Calu3 (cell line): ENCODE results near the gene SYPL1. TPM values are rescaled to one million over a fixed set of nuclear protein-coding genes. Genes with fewer than 3 reads are reported as not detected.

Source experiments
- BruUV-seq: library from RNA; stranded (reverse); fragments of 400-500 nt; replicated peaks from 2 replicates; lab custom pipeline; 2021; lab: Mats Ljungman, UMichigan
- CTCF ChIA-PET: fragments of 300-600 bp; sonication (Branson Sonifier 250); formaldehyde crosslinking; loops from one replicate; lab custom pipeline; 2022; ENCODE audit warnings: antibody characterized with exemption; lab: Charles Lee
- DNase-seq: peaks from one replicate; pipeline ENCODE4 v3.0.0; 2022
- H3K27ac Mint-ChIP-seq: one replicate; pipeline ENCODE4 v1.8.0; 2022; ENCODE audit warnings: mixed read lengths; ENCODE audit not compliant: unreplicated experiment
- H3K27me3 Mint-ChIP-seq: one replicate; pipeline ENCODE4 v1.8.0; 2022; ENCODE audit warnings: mixed read lengths; ENCODE audit not compliant: unreplicated experiment
- H3K36me3 Mint-ChIP-seq: one replicate; pipeline ENCODE4 v1.8.0; 2022; ENCODE audit warnings: mild to moderate bottlenecking, moderate library complexity, mixed read lengths; ENCODE audit not compliant: insufficient read depth, unreplicated experiment
- H3K4me1 Mint-ChIP-seq: one replicate; pipeline ENCODE4 v1.8.0; 2022; ENCODE audit warnings: mild to moderate bottlenecking, low read depth, mixed read lengths; ENCODE audit not compliant: unreplicated experiment
- H3K4me3 Mint-ChIP-seq: one replicate; pipeline ENCODE4 v1.8.0; 2022; ENCODE audit warnings: mild to moderate bottlenecking, low read depth, moderate library complexity, mixed read lengths; ENCODE audit not compliant: unreplicated experiment
- H3K9me3 Mint-ChIP-seq: one replicate; pipeline ENCODE4 v1.8.0; 2022; ENCODE audit warnings: low read depth, mixed read lengths; ENCODE audit not compliant: unreplicated experiment
- CTCF ChIP-seq: fragments of 200-600 bp; IDR thresholded peaks from one replicate; pipeline ENCODE4 v1.8.0; 2022; ENCODE audit warnings: antibody characterized with exemption; ENCODE audit not compliant: unreplicated experiment
- intact Hi-C: fragments of 100-400 bp; cut with micrococcal nuclease; formaldehyde crosslinking; loops from one replicate; pipeline ENCODE4 v1.10.0; 2022; ENCODE audit not compliant: unreplicated experiment
- total RNA-seq: library from RNA; stranded (reverse); gene quantifications from 2 replicates; pipeline ENCODE4 v1.2.3, GENCODE V29; 2022

The SYPL1 gene
- total RNA-seq, 1 experiment from 2014 or later = 88.3 TPM

DNA sequence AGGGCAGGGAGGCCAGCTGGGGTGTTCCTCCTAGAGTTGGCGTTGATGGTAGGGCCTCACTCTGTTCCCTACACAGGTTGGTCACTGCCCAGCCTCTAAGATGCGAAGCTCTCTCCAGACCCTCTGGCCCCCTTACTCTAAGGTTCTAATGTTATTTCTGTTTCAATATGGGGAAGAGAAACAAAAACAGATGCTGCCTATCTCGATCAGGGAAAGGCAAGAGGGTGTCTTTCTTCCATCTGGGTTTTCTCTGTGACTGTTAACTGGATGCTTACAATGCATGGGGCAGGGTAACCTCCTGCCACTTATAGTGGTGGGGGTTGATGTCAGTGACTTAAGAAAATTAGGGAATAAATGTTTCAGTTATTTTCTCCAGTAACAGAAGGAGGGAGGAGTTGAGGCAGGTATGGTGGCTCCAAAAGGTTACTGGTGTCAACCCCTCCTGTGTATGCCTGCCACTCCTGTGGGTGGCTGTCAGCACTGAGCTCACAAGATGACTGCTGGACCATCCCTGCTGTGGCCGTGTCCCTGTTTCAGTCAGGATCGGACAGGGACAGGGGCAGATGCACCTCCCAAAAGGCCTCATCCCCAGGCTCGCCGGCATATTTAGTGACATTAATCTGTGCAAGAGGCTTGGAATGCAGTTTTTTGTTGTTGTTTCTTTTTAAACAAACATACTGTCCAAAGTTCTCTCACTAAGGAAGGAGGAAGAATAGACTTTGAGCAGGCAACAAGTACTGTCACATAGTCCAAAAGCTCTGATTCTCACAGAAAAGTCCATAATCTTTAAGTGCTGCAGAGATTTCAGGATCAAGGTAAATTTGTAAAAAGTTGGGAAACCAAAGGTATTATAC is 39.6 kb upstream of the SYPL1 start:
- Mint-ChIP-seq H3K36me3 (no peaks in the 10 kb centered on the region), H3K4me3 (no peak overlapping the region), H3K9me3 (no peaks in the 10 kb centered on the region), H3K4me1 (peaks cover 9% of the 10 kb centered on the region), H3K27me3 (peaks cover 24% of the 10 kb centered on the region), H3K27ac (no peak overlapping the region)
- intact Hi-C loops = loop anchor here (10.0 kb wide), 2 partner anchors 377 to 497 kb away; no protein-coding TSS in a partner anchor
- BruUV-seq = no TSS peak
- DNase-seq = no peak
- TF ChIP-seq CTCF = no peak
- CTCF ChIA-PET = no interaction called here

DNA sequence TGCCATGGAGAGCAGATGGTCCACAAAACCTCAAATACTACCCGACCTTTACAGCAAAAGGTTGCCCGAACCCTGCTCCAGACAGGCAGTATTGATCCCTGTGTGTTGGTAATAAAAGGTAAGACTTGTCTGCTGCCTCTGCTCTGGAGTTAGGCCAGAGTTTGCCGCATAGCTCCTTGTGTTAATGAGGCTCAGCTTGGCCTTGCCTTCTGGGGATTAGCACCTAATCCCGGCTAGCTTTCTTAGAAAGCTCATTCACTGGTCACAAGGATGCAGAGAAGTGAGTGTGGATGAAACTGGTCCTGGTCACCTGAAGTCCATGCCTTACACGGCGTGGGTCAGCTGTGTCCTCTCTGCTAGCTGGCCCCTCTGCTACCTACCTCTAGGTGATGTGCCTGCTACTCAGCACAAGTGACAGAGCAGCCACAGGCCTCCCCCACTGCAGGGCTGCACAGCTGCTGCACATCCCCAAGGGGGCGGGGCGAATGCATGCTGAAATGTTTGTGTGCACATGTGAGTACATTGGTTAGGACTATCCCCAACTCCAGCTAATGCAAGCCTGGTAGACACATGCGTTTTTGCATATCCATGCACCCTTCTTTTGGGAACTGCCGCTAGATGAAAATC is 31.7 kb upstream of the SYPL1 start:
- peaks cover 34% of the 10 kb centered on the region for H3K27me3 Mint-ChIP-seq
- no peak for DNase-seq
- CTCF ChIA-PET = no interaction called here
- no peaks in the 10 kb centered on the region for H3K4me1 Mint-ChIP-seq
- no TSS peak for BruUV-seq
- no peaks in the 10 kb centered on the region for H3K36me3 Mint-ChIP-seq
- TF ChIP-seq CTCF = no peak
- H3K4me3 Mint-ChIP-seq = no peak overlapping the region
- no peaks in the 10 kb centered on the region for H3K9me3 Mint-ChIP-seq
- no peak overlapping the region for H3K27ac Mint-ChIP-seq
- intact Hi-C loops = no loop called here

GRCh38 chr7:106142136-106142535 is 30.0 kb upstream of the SYPL1 start:
- no TSS peak for BruUV-seq
- CTCF ChIA-PET = no interaction called here
- Mint-ChIP-seq H3K27me3 (peaks cover 34% of the 10 kb centered on the region), H3K4me1 (no peaks in the 10 kb centered on the region), H3K9me3 (no peaks in the 10 kb centered on the region), H3K4me3 (no peak overlapping the region), H3K27ac (no peak overlapping the region), H3K36me3 (no peaks in the 10 kb centered on the region)
- no peak for TF ChIP-seq CTCF
- DNase-seq = no peak
- intact Hi-C loops = no loop called here

GRCh38 chr7:106140406-106141173 is 28.5 kb upstream of the SYPL1 start:
- Mint-ChIP-seq H3K9me3 (no peaks in the 10 kb centered on the region), H3K4me3 (no peak overlapping the region), H3K4me1 (no peaks in the 10 kb centered on the region), H3K27me3 (peaks cover 34% of the 10 kb centered on the region), H3K27ac (no peak overlapping the region), H3K36me3 (no peaks in the 10 kb centered on the region)
- intact Hi-C loops = no loop called here
- no TSS peak for BruUV-seq
- no peak for DNase-seq
- TF ChIP-seq CTCF = no peak
- CTCF ChIA-PET = no interaction called here
